HepG2 (cell line): Measurements from ENCODE around the gene XRCC5. TPM values are rescaled to one million over a fixed set of nuclear protein-coding genes. Genes with fewer than 3 reads are reported as not detected.

Experiments
- ATAC-seq: fragments of 200-7000 bp; cut with Tn5 transposase; 3 replicates; pipeline ENCODE4 v1.9.1; 2020; ENCODE audit warnings: mild to moderate bottlenecking, moderate library complexity
- BruUV-seq: library from RNA; stranded (reverse); fragments of 400-500 nt; replicated peaks from 2 replicates; lab custom pipeline; 2021; lab: Mats Ljungman, UMichigan
- CTCF ChIA-PET: fragments of 300-600 bp; formaldehyde crosslinking; extraction: SDS; loops from one replicate; lab custom pipeline; 2021; ENCODE audit warnings: low total read pairs, inconsistent platforms, low intra/inter-chr PET ratio; lab: Yijun Ruan, JAX
- POLR2A ChIA-PET: fragments of 350-600 bp; sonication (Branson Sonifier 250); formaldehyde crosslinking; loops from one replicate; lab custom pipeline; 2020; ENCODE audit warnings: antibody characterized with exemption, inconsistent platforms; lab: Yijun Ruan, JAX
- DNase-seq: peaks from one replicate; pipeline ENCODE4 v3.0.0-alpha.2; 2015; ENCODE audit warnings: low spot score
- FAIRE-seq: peaks from 3 replicates; lab custom pipeline; 2011; peaks lifted over from hg19 to GRCh38; lab: Jason Lieb, UNC
- H2AFZ ChIP-seq: one replicate; pipeline ENCODE4 v1.6.1; 2011; ENCODE audit warnings: low read length, inconsistent platforms
- H3K27ac ChIP-seq: fragments of 300-600 bp; 3 replicates; pipeline ENCODE4 v1.8.0; 2011; ENCODE audit warnings: mixed run types, mild to moderate bottlenecking, mixed read lengths, low read length, inconsistent platforms; ENCODE audit not compliant: insufficient read depth; ENCODE audit errors: extremely low read length
- H3K27me3 ChIP-seq, 2 experiments: fragments of 200-600 bp in 1 of 2; 2 replicates in 1 of 2; 3 replicates in 1 of 2; pipeline versions ENCODE4 v1.6.0 to v1.8.0; 2011; ENCODE audit warnings: low read length in 2 of 2, mild to moderate bottlenecking in 2 of 2, moderate library complexity in 2 of 2, inconsistent platforms in 1 of 2; ENCODE audit not compliant: insufficient read depth in 2 of 2, control insufficient read depth in 1 of 2
- H3K36me3 ChIP-seq, 2 experiments: fragments of 200-600 bp in 1 of 2; replicated peaks in 1 of 2; 2 replicates in 1 of 2; 3 replicates in 1 of 2; pipeline versions ENCODE4 v1.5.1 to v1.8.0; 2011; ENCODE audit warnings: low read length in 2 of 2, inconsistent platforms in 1 of 2; ENCODE audit not compliant: insufficient read depth in 2 of 2, control insufficient read depth in 1 of 2
- H3K4me1 ChIP-seq: 2 replicates; pipeline ENCODE4 v1.5.1; 2012; ENCODE audit warnings: low read length, inconsistent platforms; ENCODE audit not compliant: insufficient read depth
- H3K4me2 ChIP-seq: 2 replicates; pipeline ENCODE4 v1.6.0; 2011; ENCODE audit warnings: low read depth, low read length, inconsistent platforms
- H3K4me3 ChIP-seq, 3 experiments: fragments of 200-600 bp in 1 of 3; sonication (generic), shearing (Covaris generic) in 1 of 3; replicated peaks in 1 of 3; 2 replicates each; pipeline ENCODE4 v1.5.1; 2011 to 2016; ENCODE audit warnings: low read length in 3 of 3, inconsistent platforms in 2 of 3, low read depth in 2 of 3, mild to moderate bottlenecking in 2 of 3, control low read depth in 1 of 3, mixed read lengths in 1 of 3; ENCODE audit not compliant: insufficient read depth in 1 of 3
- H3K79me2 ChIP-seq: one replicate; pipeline ENCODE4 v1.6.1; 2011; ENCODE audit warnings: low read length, inconsistent platforms; ENCODE audit not compliant: insufficient read depth
- H3K9ac ChIP-seq: 2 replicates; pipeline ENCODE4 v1.6.0; 2011; ENCODE audit warnings: mild to moderate bottlenecking, low read depth, low read length, inconsistent platforms; ENCODE audit not compliant: insufficient read depth
- H3K9me3 ChIP-seq: 2 replicates; pipeline ENCODE4 v1.5.1; 2012; ENCODE audit warnings: mild to moderate bottlenecking, low read length
- H4K20me1 ChIP-seq: 2 replicates; pipeline ENCODE4 v1.6.0; 2011; ENCODE audit warnings: inconsistent platforms, mild to moderate bottlenecking, low read length, moderate library complexity; ENCODE audit not compliant: insufficient read depth
- CTCF ChIP-seq: sonication (generic); formaldehyde crosslinking; IDR thresholded peaks from 2 replicates; pipeline ENCODE4 v1.5.0; 2020; ENCODE audit warnings: mild to moderate bottlenecking, missing genetic modification reagents, moderate library complexity
- FOSL2 ChIP-seq: sonication (generic); formaldehyde crosslinking; IDR thresholded peaks from 2 replicates; pipeline ENCODE4 v1.4.0; 2020; ENCODE audit warnings: missing genetic modification reagents
- HDAC6 ChIP-seq: fragments of 200-600 bp; sonication (generic); IDR thresholded peaks from 2 replicates; pipeline ENCODE4 v1.7.0; 2017; ENCODE audit warnings: mild to moderate bottlenecking, antibody characterized with exemption, low read length, low read depth
- ISX ChIP-seq: sonication (generic); formaldehyde crosslinking; conservative IDR thresholded peaks from 2 replicates; pipeline ENCODE4 v1.5.0; 2020; ENCODE audit warnings: missing genetic modification reagents
- RAD51 ChIP-seq: fragments of 450-650 bp; IDR thresholded peaks from 2 replicates; pipeline ENCODE4 v1.6.1; 2016; ENCODE audit warnings: borderline replicate concordance
- STAG1 ChIP-seq: sonication (generic); formaldehyde crosslinking; IDR thresholded peaks from 2 replicates; pipeline ENCODE4 v1.4.0; 2020; ENCODE audit warnings: missing genetic modification reagents
- TBL1XR1 ChIP-seq: fragments of 150-350 bp; IDR thresholded peaks from 2 replicates; pipeline ENCODE4 v1.6.1; 2014; ENCODE audit warnings: borderline replicate concordance, low read length; ENCODE audit not compliant: partially characterized antibody
- U2AF2 ChIP-seq: fragments of 200-400 bp; formaldehyde crosslinking; IDR thresholded peaks from 2 replicates; pipeline ENCODE4 v1.6.1; 2017; ENCODE audit warnings: low read depth, mild to moderate bottlenecking, low read length
- ZSCAN25 ChIP-seq: sonication (generic); formaldehyde crosslinking; IDR thresholded peaks from 2 replicates; pipeline ENCODE4 v1.8.0; 2022; ENCODE audit warnings: mild to moderate bottlenecking, missing genetic modification reagents
- WGBS: methylation state at CpG from one replicate; pipeline ENCODE4 v1.1.6; 2017; ENCODE audit warnings: low lambda C conversion rate; 5-methylcytosine and 5-hydroxymethylcytosine counted together
- in situ Hi-C: cut with HindIII; loops from 2 replicates; pipeline ENCODE4 v1.10.0; 2017; ENCODE audit warnings: low pct_unique_long_range_greater_than_20kb; ENCODE audit not compliant: extremely low pct_ligation_motif_present
- intact Hi-C: fragments of 100-400 bp; cut with micrococcal nuclease; formaldehyde crosslinking; loops from one replicate; pipeline ENCODE4 v1.10.0; 2022; ENCODE audit not compliant: unreplicated experiment
- polyA plus RNA-seq, 8 experiments: library from polyadenylated mRNA; depleted of rRNA in 3 of 8; stranded (reverse) in 7 of 8; unstranded in 1 of 8; fragments of >200 nt; fragmentation: Illumina TruSeq in 4 of 8; extraction: Trizol in 4 of 8; gene quantifications; 2 replicates each; pipeline versions ENCODE4 v1.2.1 to v1.2.3, GENCODE V29; 2011 to 2016; ENCODE audit warnings: low read depth in 4 of 8, missing spikeins in 1 of 8, mixed read lengths in 1 of 8; ENCODE audit not compliant: insufficient read depth in 1 of 8
- total RNA-seq, 5 experiments: library from RNA; depleted of rRNA; stranded (reverse); fragments of >200 nt; fragmentation: Illumina TruSeq; extraction: Trizol; gene quantifications; 2 replicates each; pipeline ENCODE4 v1.2.3, GENCODE V29; 2016; ENCODE audit warnings: low read depth in 1 of 5

Gene XRCC5
- total and polyA plus RNA-seq, 2 of the 13 experiments (the other 11 are each of a cell fraction or from before 2014, with no cell fraction given): 264 to 454 TPM

- no peak for FAIRE-seq
- no TSS peak for BruUV-seq
- CTCF ChIA-PET: interaction anchor here (1.5 kb wide), 1 partner anchor 182 kb away, joined by 4 read pairs; no protein-coding TSS in a partner anchor
These were observed 112.7 kb downstream of the XRCC5 start for GRCh38 chr2:216221811-216222210.

GRCh38 chr2:216222650-216223352 lies 113.7 kb downstream of the XRCC5 start:
- Histone ChIP-seq H3K4me3 (no peak overlapping the region), H3K9me3 (no peaks in the 10 kb centered on the region), H3K4me1 (no peaks in the 10 kb centered on the region), H4K20me1 (no peaks in the 10 kb centered on the region), H3K27me3 (no peaks in the 10 kb centered on the region; a peak in 1 of 5 replicates), H3K79me2 (no peaks in the 10 kb centered on the region), H3K36me3 (no peaks in the 10 kb centered on the region), H3K9ac (no peak overlapping the region), H3K4me2 (no peak overlapping the region), H2AFZ (no peak overlapping the region), H3K27ac (no peak overlapping the region)
- no peak for DNase-seq
- intact Hi-C loops (loop anchor here (5.0 kb wide), 1 partner anchor 180 kb away; no protein-coding TSS in a partner anchor), in situ Hi-C loops (no loop called here)
- TF ChIP-seq ISX (CRISPR knock-in tag) (no peak), STAG1 (CRISPR knock-in tag) (peak; percentile 57), CTCF (CRISPR knock-in tag) (peak; percentile 48)
- WGBS: 33% methylated on average over 4 of the region's 4 CpGs
- no peak for ATAC-seq
- ChIA-PET POLR2A (no interaction called here), CTCF (interaction anchor here (1.5 kb wide), 1 partner anchor 181 kb away, joined by 4 read pairs; no protein-coding TSS in a partner anchor)
- no peak for FAIRE-seq
- no TSS peak for BruUV-seq

More at GRCh38 chr2:216221811-216222210, 112.7 kb downstream of the XRCC5 start:
- Histone ChIP-seq H3K4me1 (no peaks in the 10 kb centered on the region), H3K9me3 (no peaks in the 10 kb centered on the region), H3K9ac (no peak overlapping the region), H3K27ac (no peak overlapping the region), H3K36me3 (no peaks in the 10 kb centered on the region), H3K79me2 (no peaks in the 10 kb centered on the region), H4K20me1 (no peaks in the 10 kb centered on the region), H3K27me3 (no peaks in the 10 kb centered on the region; a peak in 1 of 5 replicates), H3K4me3 (no peak overlapping the region), H2AFZ (no peak overlapping the region), H3K4me2 (no peak overlapping the region)
- no peak for TF ChIP-seq ZSCAN25
- TF ChIP-seq FOSL2 (CRISPR knock-in tag): 0 out of 2 replicates have a peak, but pooled peaks have one; percentile 10
- no peak for TF ChIP-seq RAD51
- TF ChIP-seq U2AF2: no peak
- TF ChIP-seq HDAC6: no peak
- TF ChIP-seq TBL1XR1: no peak
- WGBS: 0% methylated on average over 1 of the region's 1 CpG
- intact Hi-C loops (loop anchor here (5.0 kb wide), 1 partner anchor 180 kb away; no protein-coding TSS in a partner anchor), in situ Hi-C loops (no loop called here)
- ATAC-seq: peak; percentile 14
- peak; percentile 17 for DNase-seq
- POLR2A ChIA-PET: no interaction called here
